ENCODE results near the gene GAS2L1.
A peak's percentile ranks its signal among the peaks of the same experiment; 100 is the strongest.

The GAS2L1 gene

GRCh38 chr22:29307596-29308147, 1.2 kb downstream of the GAS2L1 start:
- TF ChIP-seq, protein P1, sequence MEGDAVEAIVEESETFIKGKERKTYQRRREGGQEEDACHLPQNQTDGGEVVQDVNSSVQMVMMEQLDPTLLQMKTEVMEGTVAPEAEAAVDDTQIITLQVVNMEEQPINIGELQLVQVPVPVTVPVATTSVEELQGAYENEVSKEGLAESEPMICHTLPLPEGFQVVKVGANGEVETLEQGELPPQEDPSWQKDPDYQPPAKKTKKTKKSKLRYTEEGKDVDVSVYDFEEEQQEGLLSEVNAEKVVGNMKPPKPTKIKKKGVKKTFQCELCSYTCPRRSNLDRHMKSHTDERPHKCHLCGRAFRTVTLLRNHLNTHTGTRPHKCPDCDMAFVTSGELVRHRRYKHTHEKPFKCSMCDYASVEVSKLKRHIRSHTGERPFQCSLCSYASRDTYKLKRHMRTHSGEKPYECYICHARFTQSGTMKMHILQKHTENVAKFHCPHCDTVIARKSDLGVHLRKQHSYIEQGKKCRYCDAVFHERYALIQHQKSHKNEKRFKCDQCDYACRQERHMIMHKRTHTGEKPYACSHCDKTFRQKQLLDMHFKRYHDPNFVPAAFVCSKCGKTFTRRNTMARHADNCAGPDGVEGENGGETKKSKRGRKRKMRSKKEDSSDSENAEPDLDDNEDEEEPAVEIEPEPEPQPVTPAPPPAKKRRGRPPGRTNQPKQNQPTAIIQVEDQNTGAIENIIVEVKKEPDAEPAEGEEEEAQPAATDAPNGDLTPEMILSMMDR (IDR thresholded peaks at IDR 0.05; ENCODE audit: low read depth, low read length, missing control alignments): no peak
- in situ Hi-C loops (cut with HindIII; ENCODE audit: low sequenced_read_pairs): no loop called here
- H3K4me3 ChIP-seq (ENCODE audit: low read depth, low read length): peak overlapping the region; percentile 66
- DNase-seq (ENCODE audit: low read depth): no peak

- in situ Hi-C loops (cut with HindIII; ENCODE audit: low sequenced_read_pairs): no loop called here
- TF ChIP-seq, protein P1 (IDR thresholded peaks at IDR 0.05; ENCODE audit: low read depth, low read length, missing control alignments): no peak
- H3K4me3 ChIP-seq (ENCODE audit: low read depth, low read length): peak overlapping the region; percentile 66
- no peak for DNase-seq (ENCODE audit: low read depth)
These were observed 1.8 kb downstream of the GAS2L1 start for GRCh38 chr22:29308148-29308790.

DNA sequence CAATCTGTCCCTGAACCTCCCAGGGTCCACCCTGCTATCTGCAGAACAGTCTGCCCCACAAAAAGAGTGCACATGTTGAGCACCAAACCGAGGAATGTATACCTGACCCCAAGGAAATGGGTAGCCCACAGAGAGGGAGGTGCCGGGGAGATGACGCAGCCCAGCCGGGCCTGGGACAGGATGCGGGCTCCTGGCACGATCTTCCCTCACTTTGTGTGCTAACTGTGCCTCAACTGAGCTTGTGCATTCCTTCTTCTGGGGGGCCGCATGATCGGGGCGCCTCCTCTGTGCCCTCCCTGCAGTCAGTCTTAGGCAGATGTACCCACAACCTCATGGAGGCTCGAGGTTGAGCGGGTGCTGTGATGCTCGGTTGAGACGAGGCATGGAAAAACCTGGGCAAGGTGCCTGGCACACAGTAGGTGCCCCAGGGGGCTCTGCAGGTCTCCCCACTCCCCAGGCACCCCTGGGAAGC, 2.4 kb downstream of the GAS2L1 start:
- peak overlapping the region; percentile 66 for H3K4me3 ChIP-seq (ENCODE audit: low read depth, low read length)
- in situ Hi-C loops (cut with HindIII; ENCODE audit: low sequenced_read_pairs): no loop called here
- TF ChIP-seq, protein P1 (IDR thresholded peaks at IDR 0.05; ENCODE audit: low read depth, low read length, missing control alignments): no peak
- DNase-seq (ENCODE audit: low read depth): peak; percentile 73

DNA sequence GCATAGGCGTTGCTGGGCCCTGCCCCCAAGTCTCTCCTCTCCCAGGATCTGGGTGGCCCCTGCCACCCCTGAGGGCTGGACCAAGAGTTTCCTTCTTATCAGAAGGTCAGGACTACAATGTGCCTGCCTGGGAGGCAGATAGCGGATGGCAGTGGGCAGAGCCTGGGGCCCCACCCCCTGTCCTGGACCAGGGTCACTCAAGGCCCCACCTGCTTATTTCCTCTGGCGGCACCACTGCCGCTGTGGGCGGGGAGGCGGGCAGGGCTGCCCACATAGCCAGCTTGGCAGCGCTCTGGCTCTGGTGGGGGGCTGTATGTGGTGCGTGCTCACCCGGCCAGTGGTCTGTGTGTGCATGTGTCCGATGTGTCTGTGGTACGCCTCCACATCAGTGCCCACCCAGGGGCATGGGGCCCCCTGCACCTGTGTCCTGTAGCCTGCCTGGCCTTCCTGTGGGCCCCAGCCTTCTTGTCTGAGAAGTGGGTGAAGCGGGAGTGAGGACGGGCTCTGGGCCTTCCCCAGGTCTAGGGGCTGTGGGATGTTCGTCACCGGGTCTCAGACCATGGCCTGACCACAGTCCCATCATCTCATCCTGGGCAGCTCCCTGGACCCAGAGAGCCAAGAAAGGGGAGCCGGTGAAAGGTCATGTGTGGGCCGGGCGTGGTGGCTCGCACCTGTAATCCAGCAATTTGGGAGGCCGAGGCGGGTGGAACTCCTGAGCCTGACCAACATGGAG, 3.0 kb downstream of the GAS2L1 start:
- H3K4me3 ChIP-seq (ENCODE audit: low read depth, low read length): peak overlapping the region; percentile 66
- in situ Hi-C loops (cut with HindIII; ENCODE audit: low sequenced_read_pairs): no loop called here
- TF ChIP-seq, protein P1 (IDR thresholded peaks at IDR 0.05; ENCODE audit: low read depth, low read length, missing control alignments): no peak
- DNase-seq (ENCODE audit: low read depth): no peak

DNA sequence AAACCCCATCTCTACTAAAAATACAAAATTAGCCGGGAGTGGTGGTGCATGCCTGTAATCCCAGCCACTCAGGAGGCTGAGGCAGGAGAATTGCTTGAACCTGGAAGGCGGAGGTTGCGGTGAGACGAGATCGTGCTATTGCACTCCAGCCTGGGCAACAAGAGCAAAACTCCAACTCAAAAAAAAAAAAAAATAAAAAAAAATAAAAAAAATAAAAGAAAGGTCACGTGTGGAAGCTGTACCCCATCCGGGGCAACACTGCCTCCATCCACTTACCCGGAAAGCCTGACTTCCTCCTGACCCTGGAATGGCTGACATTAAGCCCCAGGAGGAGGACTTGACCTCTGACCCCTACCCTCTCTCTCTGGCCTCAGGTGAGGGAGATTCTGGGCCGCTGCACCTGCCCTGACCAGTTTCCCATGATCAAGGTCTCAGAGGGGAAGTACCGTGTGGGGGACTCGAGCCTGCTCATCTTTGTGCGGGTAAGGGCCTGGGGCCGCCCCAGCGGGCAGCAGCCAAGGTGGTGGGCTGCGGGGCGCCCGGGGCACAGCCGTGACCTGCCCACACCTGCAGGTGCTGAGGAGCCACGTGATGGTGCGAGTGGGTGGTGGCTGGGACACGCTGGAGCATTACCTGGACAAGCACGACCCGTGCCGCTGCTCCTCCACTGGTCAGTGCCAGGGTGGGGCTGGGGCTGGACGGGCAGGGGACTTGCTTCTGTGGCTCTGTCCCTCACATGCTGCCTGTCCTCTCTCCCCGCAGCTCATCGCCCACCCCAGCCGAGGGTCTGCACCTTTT, 3.8 kb downstream of the GAS2L1 start:
- TF ChIP-seq, protein P1 (IDR thresholded peaks at IDR 0.05; ENCODE audit: low read depth, low read length, missing control alignments): no peak
- in situ Hi-C loops (cut with HindIII; ENCODE audit: low sequenced_read_pairs): no loop called here
- DNase-seq (ENCODE audit: low read depth): no peak
- H3K4me3 ChIP-seq (ENCODE audit: low read depth, low read length): no peak overlapping the region

DNA sequence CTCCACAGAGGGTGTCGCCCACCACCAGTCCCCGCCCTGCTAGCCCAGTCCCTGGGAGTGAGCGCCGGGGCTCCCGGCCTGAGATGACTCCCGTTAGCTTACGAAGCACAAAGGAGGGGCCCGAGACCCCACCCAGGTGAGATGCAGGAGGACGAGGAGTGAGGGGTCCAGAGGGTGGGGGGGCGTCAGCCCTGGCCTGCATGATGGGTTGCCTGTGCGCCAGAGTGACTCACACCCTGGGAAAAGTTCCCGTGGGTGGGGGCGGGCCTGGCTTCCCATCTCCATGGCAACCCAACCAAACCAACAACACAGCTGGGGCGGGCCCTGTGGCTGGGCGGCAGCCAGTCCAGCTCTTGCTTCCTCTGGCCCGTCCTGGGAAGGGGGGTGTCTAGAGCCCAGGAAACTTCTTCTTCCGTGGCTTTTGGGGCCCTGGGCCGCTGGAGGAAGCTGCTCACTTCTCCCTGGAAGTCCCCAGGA, 4.5 kb downstream of the GAS2L1 start:
- peak; percentile 96 for DNase-seq (ENCODE audit: low read depth)
- no peak overlapping the region for H3K4me3 ChIP-seq (ENCODE audit: low read depth, low read length)
- TF ChIP-seq, protein P1 (IDR thresholded peaks at IDR 0.05; ENCODE audit: low read depth, low read length, missing control alignments): no peak
- in situ Hi-C loops (cut with HindIII; ENCODE audit: low sequenced_read_pairs): no loop called here

Data from astrocyte of the cerebellum (primary cell).